GM18907 (cell line): Measurements from ENCODE around the gene GALNT2.

ENCODE experiments used
- ATAC-seq: cut with Tn5 transposase; IDR thresholded peaks from one replicate; pipeline ENCODE4 v1.9.1; 2021; ENCODE audit warnings: mild to moderate bottlenecking, moderate library complexity; ENCODE audit not compliant: unreplicated experiment

The GALNT2 gene

GRCh38 chr1:230222678-230223077, 155.6 kb downstream of the GALNT2 start:
- ATAC-seq = no peak

- ATAC-seq = no peak
Observed at GRCh38 chr1:230224101-230224960, 157.3 kb downstream of the GALNT2 start.

- ATAC-seq = no peak
Observed at GRCh38 chr1:230226007-230226800, 159.2 kb downstream of the GALNT2 start.

- no peak for ATAC-seq
Observed at GRCh38 chr1:230226814-230227213, 159.8 kb downstream of the GALNT2 start.

- no peak for ATAC-seq
Observed at GRCh38 chr1:230228236-230228897, 161.3 kb downstream of the GALNT2 start.

GRCh38 chr1:230230273-230230672, 163.2 kb downstream of the GALNT2 start:
- no peak for ATAC-seq

GRCh38 chr1:230230948-230231773, 164.1 kb downstream of the GALNT2 start:
- no peak for ATAC-seq

GRCh38 chr1:230231774-230232145, 164.7 kb downstream of the GALNT2 start:
- ATAC-seq = no peak

GRCh38 chr1:230232371-230232771, 165.3 kb downstream of the GALNT2 start:
- no peak for ATAC-seq

- ATAC-seq = no peak
Observed at GRCh38 chr1:230233786-230234185, 166.7 kb downstream of the GALNT2 start.

GRCh38 chr1:230235876-230236275, 168.8 kb downstream of the GALNT2 start:
- ATAC-seq = no peak

GRCh38 chr1:230236301-230237008, 169.4 kb downstream of the GALNT2 start:
- ATAC-seq = no peak

- no peak for ATAC-seq
Observed at GRCh38 chr1:230237009-230237370, 170.0 kb downstream of the GALNT2 start.

- ATAC-seq = no peak
Observed at GRCh38 chr1:230237805-230238204, 170.8 kb downstream of the GALNT2 start.

GRCh38 chr1:230240446-230241086, 173.5 kb downstream of the GALNT2 start:
- ATAC-seq = no peak

GRCh38 chr1:230242326-230242725, 175.3 kb downstream of the GALNT2 start:
- ATAC-seq = no peak

- no peak for ATAC-seq
Observed at GRCh38 chr1:230243146-230243545, 176.1 kb downstream of the GALNT2 start.

GRCh38 chr1:230243583-230244353, 176.7 kb downstream of the GALNT2 start:
- ATAC-seq = no peak

GRCh38 chr1:230246551-230246950, 179.5 kb downstream of the GALNT2 start:
- ATAC-seq = no peak
